CD8-positive, alpha-beta memory T cell (primary cell): ENCODE measurements around the gene FAM222A. TPM values are rescaled to one million over a fixed set of nuclear protein-coding genes. Genes with fewer than 3 reads are reported as not detected.

Source experiments
- CTCF ChIA-PET: fragments of 350-600 bp; sonication (Branson Sonifier 250); formaldehyde crosslinking; loops from one replicate; lab custom pipeline; 2021; ENCODE audit warnings: antibody characterized with exemption; lab: Charles Lee
- POLR2A ChIA-PET: fragments of 350-600 bp; sonication (Branson Sonifier 250); formaldehyde crosslinking; loops from one replicate; lab custom pipeline; 2021; ENCODE audit warnings: antibody characterized with exemption; lab: Charles Lee
- DNase-seq, 5 donors: peaks; one replicate each; pipeline versions ENCODE4 v3.0.0 to v3.0.0-alpha.2; 2020 to 2022; ENCODE audit warnings: mixed read lengths in 1 of 5
- H3K27ac ChIP-seq: one replicate; pipeline ENCODE4 v1.7.0; 2013; ENCODE audit warnings: low read depth, mild to moderate bottlenecking, low read length, moderate library complexity
- H3K27me3 ChIP-seq: 2 replicates; pipeline ENCODE4 v1.7.0; 2013; ENCODE audit warnings: low read length, mild to moderate bottlenecking; ENCODE audit not compliant: insufficient read depth, poor library complexity, severe bottlenecking
- H3K36me3 ChIP-seq: 2 replicates; pipeline ENCODE4 v1.7.0; 2013; ENCODE audit warnings: mild to moderate bottlenecking, low read length, moderate library complexity; ENCODE audit not compliant: insufficient read depth
- H3K4me1 ChIP-seq: 2 replicates; pipeline ENCODE4 v1.7.0; 2013; ENCODE audit warnings: mild to moderate bottlenecking, low read length, moderate library complexity; ENCODE audit not compliant: insufficient read depth
- H3K4me3 ChIP-seq: 2 replicates; pipeline ENCODE4 v1.7.0; 2013; ENCODE audit warnings: mild to moderate bottlenecking, low read length
- H3K9me3 ChIP-seq: 2 replicates; pipeline ENCODE4 v1.7.0; 2013; ENCODE audit warnings: mild to moderate bottlenecking, low read length
- H3K27ac Mint-ChIP-seq, 8 donors: one replicate each; pipeline ENCODE4 v1.8.0; 2020 to 2021; ENCODE audit warnings: mixed read lengths in 8 of 8, mild to moderate bottlenecking in 6 of 8, inconsistent platforms in 3 of 8, moderate library complexity in 3 of 8
- H3K27me3 Mint-ChIP-seq, 2 donors: one replicate each; pipeline ENCODE4 v1.8.0; 2020 to 2021; ENCODE audit warnings: mixed read lengths in 2 of 2, mild to moderate bottlenecking in 1 of 2, moderate library complexity in 1 of 2
- H3K36me3 Mint-ChIP-seq, 3 donors: one replicate each; pipeline ENCODE4 v1.8.0; 2020 to 2021; ENCODE audit warnings: mixed read lengths in 3 of 3, inconsistent platforms in 1 of 3, mild to moderate bottlenecking in 1 of 3
- H3K4me1 Mint-ChIP-seq, 3 donors: one replicate each; pipeline ENCODE4 v1.8.0; 2020 to 2021; ENCODE audit warnings: mixed read lengths in 3 of 3, inconsistent platforms in 1 of 3, mild to moderate bottlenecking in 1 of 3
- H3K4me3 Mint-ChIP-seq, 7 donors: one replicate each; pipeline ENCODE4 v1.8.0; 2020 to 2021; ENCODE audit warnings: mixed read lengths in 7 of 7, mild to moderate bottlenecking in 6 of 7, moderate library complexity in 4 of 7, inconsistent platforms in 2 of 7
- H3K9me3 Mint-ChIP-seq, 5 donors: one replicate each; pipeline ENCODE4 v1.8.0; 2020 to 2022; ENCODE audit warnings: mixed read lengths in 5 of 5, mild to moderate bottlenecking in 3 of 5, moderate library complexity in 2 of 5, inconsistent platforms in 1 of 5
- polyA plus RNA-seq: library from polyadenylated mRNA; unstranded; fragments of 300-500 nt; fragmentation: Illumina TruSeq; gene quantifications from one replicate; pipeline ENCODE4 v1.2.3, GENCODE V29; 2021
- total RNA-seq, 2 experiments: library from RNA; stranded (reverse); gene quantifications; one replicate each; pipeline ENCODE4 v1.2.3, GENCODE V29; 2021

FAM222A gene
- total and polyA plus RNA-seq, 3 experiments from 2014 or later = 0.32 to 3.0 (median 2.0) TPM

DNA sequence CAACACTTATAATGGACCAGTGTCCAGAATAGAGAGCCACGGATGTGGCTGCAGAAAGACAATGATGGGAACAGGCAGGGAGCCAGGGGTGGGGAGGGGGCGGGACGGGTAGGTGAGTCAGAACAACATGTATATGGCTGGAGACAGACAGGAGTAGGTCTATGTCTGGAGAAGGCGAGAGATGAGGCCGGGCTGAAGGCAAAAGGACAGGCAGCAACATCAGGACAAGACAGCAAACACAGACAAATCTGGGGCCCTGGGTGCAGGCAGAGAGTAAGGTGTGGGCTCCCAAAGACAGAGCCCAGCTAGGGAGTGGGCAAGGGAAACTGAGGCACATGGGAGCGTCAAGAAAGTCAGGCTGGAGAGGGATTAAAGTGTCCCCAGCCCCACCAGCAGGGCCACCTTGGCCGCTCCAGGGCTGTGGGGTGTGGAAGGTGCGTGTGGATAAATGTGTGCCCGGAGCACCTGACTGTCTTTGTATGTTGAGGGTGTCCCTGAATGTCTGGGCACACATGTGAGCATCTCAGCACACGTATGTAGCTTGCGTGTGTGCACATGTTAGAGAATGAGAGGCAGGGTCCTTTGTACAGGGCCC is 44.1 kb downstream of the FAM222A start:
- H3K4me1 ChIP-seq = no peaks in the 10 kb centered on the region
- H3K9me3 Mint-ChIP-seq = peaks cover 10 to 21% (median 19%) of the 10 kb centered on the region in 5 donors
- H3K36me3 Mint-ChIP-seq = peaks cover 0 to 25% (median 0%) of the 10 kb centered on the region in 3 donors
- peaks cover 15 to 27% of the 10 kb centered on the region in 2 donors for H3K27me3 Mint-ChIP-seq
- no peaks in the 10 kb centered on the region for H3K36me3 ChIP-seq
- H3K4me3 ChIP-seq = no peak overlapping the region
- CTCF ChIA-PET = no interaction called here
- no peak overlapping the region for H3K27ac ChIP-seq
- H3K4me1 Mint-ChIP-seq = no peaks in the 10 kb centered on the region
- peaks cover 6% of the 10 kb centered on the region for H3K9me3 ChIP-seq
- DNase-seq = no peak
- no peaks in the 10 kb centered on the region for H3K27me3 ChIP-seq
- peak overlapping the region in 1 of 7 donors; percentile 70 for H3K4me3 Mint-ChIP-seq
- POLR2A ChIA-PET = no interaction called here
- H3K27ac Mint-ChIP-seq = no peak overlapping the region

DNA sequence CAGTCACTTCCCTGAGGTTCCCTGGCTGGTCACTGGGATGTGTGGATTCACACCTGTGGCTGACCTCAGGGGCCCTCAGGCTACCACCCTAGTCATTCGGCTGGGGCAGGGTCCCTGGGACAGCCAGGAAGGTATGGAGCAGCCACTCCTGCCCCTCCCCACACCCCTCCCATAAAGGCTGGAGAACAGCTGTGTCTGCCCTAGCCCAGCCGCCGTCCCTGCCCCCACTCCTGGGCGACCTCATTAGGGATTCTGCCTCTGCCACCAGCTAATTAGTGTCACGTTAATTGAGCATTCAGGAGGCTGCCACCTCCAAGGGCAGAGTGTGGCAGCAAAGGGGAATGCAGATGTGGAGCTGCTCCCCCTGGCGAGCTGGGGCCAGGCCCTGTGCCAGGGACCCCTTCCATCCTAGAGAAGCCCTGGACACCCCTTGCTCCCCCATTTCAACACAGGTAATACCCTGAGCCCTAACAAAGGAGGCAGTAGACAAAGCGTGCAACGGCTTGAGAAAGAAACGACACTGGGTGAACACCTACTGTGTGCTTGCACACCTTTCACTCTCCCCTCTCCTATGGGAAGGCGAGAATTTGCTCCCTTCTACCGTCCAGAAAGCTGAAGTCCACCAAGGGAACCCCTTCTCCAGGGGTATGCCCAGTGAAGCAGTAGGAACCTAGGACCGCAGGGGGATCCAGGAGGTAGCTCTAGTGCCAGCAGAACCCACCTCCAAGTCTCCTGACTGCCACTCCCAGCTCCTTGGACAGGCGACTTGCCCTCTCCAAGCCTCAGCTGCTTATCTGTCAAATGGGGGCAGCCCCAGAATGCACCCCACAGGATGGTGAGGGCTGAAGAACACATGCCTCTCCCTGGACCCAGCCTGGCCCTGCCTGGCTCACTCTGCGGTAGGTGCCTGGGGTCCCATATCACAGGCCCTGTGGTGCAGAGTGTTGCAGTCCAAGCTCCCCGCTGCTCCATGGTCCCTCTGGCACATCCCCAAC is 45.1 kb downstream of the FAM222A start:
- H3K4me1 ChIP-seq = no peaks in the 10 kb centered on the region
- H3K36me3 ChIP-seq = no peaks in the 10 kb centered on the region
- H3K4me1 Mint-ChIP-seq = no peaks in the 10 kb centered on the region
- H3K4me3 ChIP-seq = no peak overlapping the region
- H3K27ac ChIP-seq = no peak overlapping the region
- H3K27me3 ChIP-seq = no peaks in the 10 kb centered on the region
- ChIA-PET POLR2A (no interaction called here), CTCF (interaction anchor here (1.7 kb wide), 1 partner anchor 19 kb away, joined by 3 read pairs; no protein-coding TSS in a partner anchor)
- H3K27me3 Mint-ChIP-seq = peaks cover 15 to 27% of the 10 kb centered on the region in 2 donors
- peaks cover 0 to 25% (median 0%) of the 10 kb centered on the region in 3 donors for H3K36me3 Mint-ChIP-seq
- DNase-seq = no peak
- H3K27ac Mint-ChIP-seq = no peak overlapping the region
- no peak overlapping the region for H3K4me3 Mint-ChIP-seq
- peaks cover 6% of the 10 kb centered on the region for H3K9me3 ChIP-seq
- H3K9me3 Mint-ChIP-seq = peaks cover 10 to 21% (median 19%) of the 10 kb centered on the region in 5 donors

DNA sequence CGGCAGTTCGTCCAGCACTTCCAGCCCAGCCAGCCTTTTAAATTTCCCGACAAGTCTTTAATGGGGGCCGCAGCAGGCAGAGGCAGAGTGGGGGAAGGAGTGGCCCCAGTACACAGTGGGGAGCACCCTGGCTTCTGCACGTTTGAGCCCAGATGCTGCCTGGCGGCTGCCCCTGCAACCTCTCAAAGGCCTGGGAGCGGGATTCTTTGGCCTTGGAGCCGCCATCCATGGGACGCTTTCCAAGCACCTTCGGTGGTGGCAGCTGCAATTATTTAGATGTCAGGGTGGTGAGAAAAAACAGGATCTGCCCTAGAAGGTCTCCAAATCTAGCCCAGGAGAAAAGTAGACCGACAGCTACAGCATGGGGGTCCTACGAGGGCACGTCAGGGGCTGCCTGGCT is 46.0 kb downstream of the FAM222A start:
- H3K27me3 Mint-ChIP-seq = peaks cover 15 to 27% of the 10 kb centered on the region in 2 donors
- H3K36me3 Mint-ChIP-seq = peaks cover 0 to 25% (median 0%) of the 10 kb centered on the region in 3 donors
- ChIA-PET CTCF (interaction anchor here (1.7 kb wide), 1 partner anchor 20 kb away, joined by 3 read pairs; no protein-coding TSS in a partner anchor), POLR2A (no interaction called here)
- Histone ChIP-seq H3K27ac (no peak overlapping the region), H3K4me1 (no peaks in the 10 kb centered on the region), H3K9me3 (peaks cover 6% of the 10 kb centered on the region), H3K36me3 (no peaks in the 10 kb centered on the region), H3K4me3 (no peak overlapping the region), H3K27me3 (no peaks in the 10 kb centered on the region)
- peaks cover 9 to 21% (median 19%) of the 10 kb centered on the region in 5 donors for H3K9me3 Mint-ChIP-seq
- no peak overlapping the region for H3K27ac Mint-ChIP-seq
- no peak for DNase-seq
- no peaks in the 10 kb centered on the region for H3K4me1 Mint-ChIP-seq
- H3K4me3 Mint-ChIP-seq = no peak overlapping the region

DNA sequence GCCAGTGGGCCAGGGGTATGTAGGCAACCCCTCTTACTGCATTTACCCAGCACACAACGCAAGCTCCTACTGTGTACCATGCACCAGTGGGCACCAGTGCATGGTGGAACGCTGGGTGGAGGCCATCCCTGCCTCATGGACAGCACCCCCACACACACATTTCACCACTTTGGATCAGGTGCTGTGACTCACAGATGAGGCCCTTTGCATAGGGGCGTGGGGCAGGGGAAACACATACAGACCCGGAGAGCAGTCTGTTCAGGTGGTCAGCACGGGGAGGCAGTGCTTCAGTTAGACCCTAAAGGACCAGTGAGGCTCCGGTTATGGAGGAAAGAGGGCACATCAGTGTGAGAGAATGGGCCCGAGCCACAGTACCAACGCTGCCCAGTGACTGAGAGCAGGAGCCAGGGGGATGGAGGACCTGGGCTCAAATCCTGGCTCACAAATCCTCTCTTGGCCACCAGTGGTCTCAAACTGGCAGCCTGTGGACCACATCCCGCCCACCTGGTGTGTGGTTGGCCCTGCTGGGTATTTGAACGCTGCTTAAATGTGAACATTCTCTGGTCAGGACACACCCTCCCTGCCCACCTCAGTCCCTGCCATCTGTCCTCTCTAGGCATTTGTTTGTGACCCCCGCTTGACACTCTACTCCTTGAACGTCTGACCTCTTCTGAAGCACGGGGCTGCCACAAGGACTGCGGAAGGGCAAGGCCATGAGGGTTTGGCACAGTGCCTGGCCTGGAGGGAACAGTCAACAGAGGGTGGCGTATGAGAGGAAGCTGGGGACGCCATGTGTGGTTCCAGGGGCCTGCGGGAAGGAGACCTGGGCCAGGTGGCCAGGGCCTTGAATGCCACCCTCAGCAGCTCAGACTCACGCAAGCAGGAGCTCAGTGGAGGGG is 46.7 kb downstream of the FAM222A start:
- CTCF ChIA-PET = interaction anchor here (1.7 kb wide), 1 partner anchor 20 kb away, joined by 3 read pairs; no protein-coding TSS in a partner anchor
- POLR2A ChIA-PET = no interaction called here
- H3K27ac ChIP-seq = no peak overlapping the region
- peaks cover 6% of the 10 kb centered on the region for H3K9me3 ChIP-seq
- no peaks in the 10 kb centered on the region for H3K4me1 ChIP-seq
- H3K27ac Mint-ChIP-seq = peak overlapping the region in 1 of 8 donors; percentile 72
- no peak overlapping the region for H3K4me3 ChIP-seq
- no peak for DNase-seq
- no peaks in the 10 kb centered on the region for H3K27me3 ChIP-seq
- H3K4me1 Mint-ChIP-seq = no peaks in the 10 kb centered on the region
- H3K36me3 Mint-ChIP-seq = peaks cover 0 to 25% (median 0%) of the 10 kb centered on the region in 3 donors
- H3K4me3 Mint-ChIP-seq = no peak overlapping the region
- peaks cover 9 to 21% (median 19%) of the 10 kb centered on the region in 5 donors for H3K9me3 Mint-ChIP-seq
- peaks cover 15 to 27% of the 10 kb centered on the region in 2 donors for H3K27me3 Mint-ChIP-seq
- H3K36me3 ChIP-seq = no peaks in the 10 kb centered on the region

DNA sequence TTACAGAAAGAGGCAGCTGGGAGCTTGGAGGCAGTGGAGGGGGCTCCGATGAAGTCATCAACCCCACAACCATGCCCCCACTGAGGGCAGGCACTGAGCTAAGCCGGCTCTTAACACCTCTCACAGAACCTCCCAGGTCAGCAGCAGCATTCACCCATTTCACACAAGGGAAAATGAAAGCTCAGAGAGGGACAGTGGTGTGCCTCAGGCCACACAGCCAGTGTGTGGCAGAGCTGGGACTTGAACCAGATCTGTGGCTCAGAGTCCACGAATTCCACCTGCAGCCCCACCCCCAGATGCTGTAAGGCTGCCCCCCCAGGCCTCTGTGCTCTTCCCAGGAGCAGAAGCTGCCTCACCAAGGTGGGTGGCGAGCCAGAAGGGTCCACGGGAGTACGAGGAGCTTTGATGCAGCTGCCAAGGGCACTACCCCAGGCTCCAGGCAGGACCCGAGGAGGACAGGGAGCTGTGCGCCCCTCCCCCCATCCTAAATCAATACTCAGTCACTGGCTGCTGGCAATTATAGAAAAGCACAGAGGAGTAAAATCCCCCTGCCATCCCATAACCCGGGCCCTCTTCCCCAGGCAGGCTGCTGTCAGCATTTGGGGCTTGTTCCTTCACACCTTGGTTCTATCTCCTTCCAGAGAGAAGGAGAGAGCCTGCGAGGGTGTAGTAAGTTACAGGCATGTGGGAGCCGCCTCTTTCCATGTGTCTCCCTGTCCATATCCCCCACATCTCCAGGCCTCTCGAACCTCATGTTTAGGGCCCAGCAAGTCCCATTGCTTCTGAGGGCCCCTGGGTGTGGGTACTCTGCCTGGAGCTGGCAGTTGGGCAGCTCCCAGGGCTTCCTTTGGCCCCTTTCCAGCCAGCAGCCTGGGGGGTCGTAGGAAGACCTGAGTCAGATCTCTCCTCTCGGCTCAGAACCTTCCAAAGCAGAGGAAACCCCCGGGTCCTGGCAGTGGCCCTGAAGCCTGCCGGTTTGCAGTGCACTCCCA is 47.6 kb downstream of the FAM222A start:
- no peak overlapping the region for H3K4me3 ChIP-seq
- POLR2A ChIA-PET = no interaction called here
- H3K9me3 ChIP-seq = peaks cover 5% of the 10 kb centered on the region
- Mint-ChIP-seq H3K36me3 (peaks cover 0 to 17% (median 0%) of the 10 kb centered on the region in 3 donors), H3K4me1 (no peaks in the 10 kb centered on the region), H3K9me3 (peaks cover 8 to 13% (median 12%) of the 10 kb centered on the region in 5 donors), H3K4me3 (no peak overlapping the region), H3K27ac (no peak overlapping the region), H3K27me3 (peaks cover 10 to 18% of the 10 kb centered on the region in 2 donors)
- CTCF ChIA-PET = no interaction called here
- no peaks in the 10 kb centered on the region for H3K36me3 ChIP-seq
- H3K27ac ChIP-seq = no peak overlapping the region
- H3K4me1 ChIP-seq = no peaks in the 10 kb centered on the region
- no peak for DNase-seq
- no peaks in the 10 kb centered on the region for H3K27me3 ChIP-seq

DNA sequence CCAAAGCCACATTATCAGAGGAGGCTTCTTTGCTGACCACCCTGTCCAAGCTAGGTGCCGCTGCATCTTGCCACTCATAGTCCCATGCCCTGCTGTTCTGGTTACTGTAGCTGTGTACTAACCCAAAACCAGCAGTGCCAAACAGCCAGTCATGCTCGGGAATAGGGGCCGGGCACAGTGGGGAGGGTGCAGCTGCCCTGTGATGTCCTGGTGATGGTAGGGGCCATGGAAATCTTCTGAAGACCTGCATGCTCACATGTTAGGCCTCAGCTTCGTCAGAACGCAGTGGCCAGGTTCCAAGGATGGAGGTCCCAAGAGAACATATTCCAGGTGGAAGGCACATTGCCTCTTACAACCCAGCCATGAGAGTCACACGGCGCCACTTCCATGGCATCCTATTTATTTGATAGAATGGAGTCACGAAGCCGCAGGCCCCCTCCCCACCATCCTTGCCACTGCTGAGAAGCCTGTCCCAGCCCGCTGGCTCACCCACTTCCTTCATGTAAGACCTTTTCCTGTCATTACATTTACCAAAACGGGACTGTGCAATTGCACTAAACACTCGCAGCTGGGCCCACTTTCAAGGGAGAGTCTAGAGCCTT is 48.5 kb downstream of the FAM222A start:
- peaks cover 0 to 4% (median 2%) of the 10 kb centered on the region in 5 donors for H3K9me3 Mint-ChIP-seq
- Histone ChIP-seq H3K9me3 (no peaks in the 10 kb centered on the region), H3K27ac (no peak overlapping the region), H3K27me3 (no peaks in the 10 kb centered on the region), H3K4me3 (no peak overlapping the region), H3K36me3 (no peaks in the 10 kb centered on the region), H3K4me1 (no peaks in the 10 kb centered on the region)
- peak overlapping the region in 1 of 8 donors; percentile 14 for H3K27ac Mint-ChIP-seq
- H3K4me3 Mint-ChIP-seq = no peak overlapping the region
- POLR2A ChIA-PET = no interaction called here
- peaks cover 0 to 7% (median 0%) of the 10 kb centered on the region in 3 donors for H3K36me3 Mint-ChIP-seq
- CTCF ChIA-PET = no interaction called here
- H3K4me1 Mint-ChIP-seq = no peaks in the 10 kb centered on the region
- no peak for DNase-seq
- H3K27me3 Mint-ChIP-seq = peaks cover 6 to 9% of the 10 kb centered on the region in 2 donors
